HEK293 (cell line): Measurements from ENCODE around the gene EXOC7.
A peak's percentile ranks its signal among the peaks of the same experiment; 100 is the strongest.

Experiments
- GLI4 ChIP-seq: fragments of 450-650 bp; formaldehyde crosslinking; IDR thresholded peaks from 2 replicates; pipeline ENCODE4 v1.5.1; 2016; ENCODE audit warnings: missing biosample characterization, missing genetic modification characterization
- HOXC10 ChIP-seq: sonication (generic); formaldehyde crosslinking; IDR thresholded peaks from 2 replicates; pipeline ENCODE4 v1.8.1; 2023; ENCODE audit warnings: mild to moderate bottlenecking, missing genetic modification reagents
- KLF10 ChIP-seq: fragments of 450-650 bp; IDR thresholded peaks from 2 replicates; pipeline ENCODE4 v1.5.1; 2018; ENCODE audit warnings: missing biosample characterization, mild to moderate bottlenecking, missing genetic modification characterization
- KLF8 ChIP-seq: fragments of 450-650 bp; formaldehyde crosslinking; IDR thresholded peaks from 2 replicates; pipeline ENCODE4 v1.5.1; 2016; ENCODE audit warnings: missing biosample characterization, missing genetic modification characterization
- KLF9 ChIP-seq: fragments of 450-650 bp; formaldehyde crosslinking; IDR thresholded peaks from 2 replicates; pipeline ENCODE4 v1.5.1; 2016; ENCODE audit warnings: missing biosample characterization, missing genetic modification characterization, low read depth
- SP2 ChIP-seq: fragments of 450-650 bp; formaldehyde crosslinking; IDR thresholded peaks from 2 replicates; pipeline ENCODE4 v1.5.1; 2016; ENCODE audit warnings: missing biosample characterization, missing genetic modification characterization
- TRIM28 ChIP-seq: IDR thresholded peaks from 2 replicates; pipeline ENCODE4 v1.6.1; 2011; ENCODE audit warnings: low read length, control low read depth, borderline replicate concordance
- YY2 ChIP-seq: fragments of 450-650 bp; formaldehyde crosslinking; IDR thresholded peaks from 2 replicates; pipeline ENCODE4 v1.5.1; 2016; ENCODE audit warnings: missing biosample characterization, missing genetic modification characterization
- ZBTB17 ChIP-seq: fragments of 450-650 bp; formaldehyde crosslinking; IDR thresholded peaks from 2 replicates; pipeline ENCODE4 v1.5.1; 2016; ENCODE audit warnings: missing biosample characterization, missing genetic modification characterization
- ZFP69B ChIP-seq: fragments of 450-650 bp; formaldehyde crosslinking; IDR thresholded peaks from 2 replicates; pipeline ENCODE4 v1.5.1; 2016; ENCODE audit warnings: missing biosample characterization, missing genetic modification characterization
- ZIC2 ChIP-seq: fragments of 450-650 bp; formaldehyde crosslinking; IDR thresholded peaks from 2 replicates; pipeline ENCODE4 v1.5.1; 2016; ENCODE audit warnings: missing biosample characterization, missing genetic modification characterization
- ZNF16 ChIP-seq: fragments of 450-650 bp; formaldehyde crosslinking; IDR thresholded peaks from 2 replicates; pipeline ENCODE4 v1.5.1; 2016; ENCODE audit warnings: low read depth, missing biosample characterization, missing genetic modification characterization
- ZNF202 ChIP-seq: fragments of 450-650 bp; formaldehyde crosslinking; IDR thresholded peaks from 2 replicates; pipeline ENCODE4 v1.5.1; 2016; ENCODE audit warnings: missing biosample characterization, missing genetic modification characterization, borderline replicate concordance
- ZNF302 ChIP-seq: fragments of 450-650 bp; formaldehyde crosslinking; IDR thresholded peaks from 2 replicates; pipeline ENCODE4 v1.5.1; 2016; ENCODE audit warnings: missing biosample characterization, missing genetic modification characterization, low read depth
- ZNF391 ChIP-seq: fragments of 450-650 bp; formaldehyde crosslinking; IDR thresholded peaks from 2 replicates; pipeline ENCODE4 v1.5.1; 2016; ENCODE audit warnings: low read depth, missing biosample characterization, missing genetic modification characterization, borderline replicate concordance
- ZNF548 ChIP-seq: fragments of 450-650 bp; formaldehyde crosslinking; IDR thresholded peaks from 2 replicates; pipeline ENCODE4 v1.5.1; 2016; ENCODE audit warnings: missing biosample characterization, missing genetic modification characterization
- ZNF558 ChIP-seq: fragments of 450-650 bp; formaldehyde crosslinking; IDR thresholded peaks from 2 replicates; pipeline ENCODE4 v1.5.1; 2016; ENCODE audit warnings: missing biosample characterization, missing genetic modification characterization
- ZNF560 ChIP-seq: fragments of 450-650 bp; formaldehyde crosslinking; IDR thresholded peaks from 2 replicates; pipeline ENCODE4 v1.5.1; 2017; ENCODE audit warnings: missing biosample characterization, missing genetic modification characterization, borderline replicate concordance
- ZNF600 ChIP-seq: fragments of 450-650 bp; formaldehyde crosslinking; IDR thresholded peaks from 2 replicates; pipeline ENCODE4 v1.5.1; 2016; ENCODE audit warnings: missing biosample characterization, missing genetic modification characterization
- ZNF768 ChIP-seq: fragments of 450-650 bp; formaldehyde crosslinking; IDR thresholded peaks from 2 replicates; pipeline ENCODE4 v1.5.1; 2018; ENCODE audit warnings: missing biosample characterization, mild to moderate bottlenecking, missing genetic modification characterization
- ZNF785 ChIP-seq: fragments of 450-650 bp; formaldehyde crosslinking; IDR thresholded peaks from 2 replicates; pipeline ENCODE4 v1.5.1; 2016; ENCODE audit warnings: missing biosample characterization, missing genetic modification characterization
- ZNF830 ChIP-seq: fragments of 450-650 bp; IDR thresholded peaks from 2 replicates; pipeline ENCODE4 v1.5.0; 2018; ENCODE audit warnings: missing biosample characterization, missing genetic modification characterization, low read depth, mild to moderate bottlenecking, moderate library complexity
- ZXDB ChIP-seq: fragments of 450-650 bp; formaldehyde crosslinking; IDR thresholded peaks from 2 replicates; pipeline ENCODE4 v1.5.1; 2016; ENCODE audit warnings: missing biosample characterization, missing genetic modification characterization
- TF ChIP-seq, protein P1 (sequence below): fragments of 450-650 bp; formaldehyde crosslinking; IDR thresholded peaks from 2 replicates; pipeline ENCODE4 v1.5.1; 2016; ENCODE audit warnings: missing biosample characterization, missing genetic modification characterization
- TF ChIP-seq, protein P2 (sequence below): fragments of 450-650 bp; IDR thresholded peaks from 2 replicates; pipeline ENCODE4 v1.5.1; 2018; ENCODE audit warnings: missing biosample characterization, mild to moderate bottlenecking, missing genetic modification characterization
- TF ChIP-seq, protein P3 (sequence below): fragments of 450-650 bp; formaldehyde crosslinking; IDR thresholded peaks from 2 replicates; pipeline ENCODE4 v1.5.1; 2017; ENCODE audit warnings: missing biosample characterization, missing genetic modification characterization
- TF ChIP-seq, protein P4 (sequence below): fragments of 450-650 bp; formaldehyde crosslinking; IDR thresholded peaks from 2 replicates; pipeline ENCODE4 v1.5.1; 2017; ENCODE audit warnings: missing biosample characterization, missing genetic modification characterization
- TF ChIP-seq, protein P5 (sequence below): fragments of 450-650 bp; formaldehyde crosslinking; conservative IDR thresholded peaks from 2 replicates; pipeline ENCODE4 v1.5.1; 2016; ENCODE audit warnings: low read depth, missing biosample characterization, missing genetic modification characterization
- TF ChIP-seq, protein P6 (sequence below): fragments of 450-650 bp; formaldehyde crosslinking; IDR thresholded peaks from 2 replicates; pipeline ENCODE4 v1.5.1; 2016; ENCODE audit warnings: missing biosample characterization, missing genetic modification characterization

The EXOC7 gene

DNA sequence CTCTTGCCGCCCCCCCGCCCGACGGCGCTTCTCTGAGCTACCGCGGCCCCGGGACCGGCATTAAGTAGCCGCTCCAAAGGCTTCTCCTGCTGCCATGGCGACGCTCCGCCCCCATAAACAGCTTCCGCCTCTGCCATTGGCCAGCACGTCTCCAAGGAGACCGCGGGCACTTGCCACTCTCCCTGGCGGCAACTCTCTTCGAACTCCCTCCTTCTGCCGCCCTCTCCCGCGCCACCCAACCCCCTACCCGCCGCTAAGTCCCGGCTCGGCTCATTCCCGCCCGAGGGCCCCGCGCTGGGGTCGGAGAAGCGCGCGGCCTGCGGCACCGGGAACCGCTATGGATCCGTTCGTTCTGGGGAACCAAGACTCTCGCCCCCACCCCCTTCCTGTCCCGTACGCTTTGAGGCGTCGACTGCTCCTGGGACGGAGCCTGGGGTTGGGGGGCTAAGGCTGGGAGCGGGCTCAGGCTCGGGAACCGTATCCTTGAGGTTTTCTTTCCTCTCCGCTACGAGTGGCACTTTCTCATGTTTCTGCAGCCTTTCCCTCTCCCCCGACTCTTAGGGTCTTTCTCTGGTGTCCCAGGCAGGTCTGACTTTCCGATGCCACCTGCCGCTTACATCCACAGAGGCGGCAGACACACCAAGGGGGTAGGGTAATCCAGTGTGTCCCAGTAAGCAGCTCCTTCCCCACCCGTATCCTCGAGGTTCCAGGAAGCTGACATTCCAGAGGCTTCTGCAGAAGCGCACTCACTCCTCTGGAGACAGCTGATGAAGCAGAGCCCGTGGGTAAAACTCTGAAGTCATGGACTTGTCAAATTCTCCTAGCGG is 37.8 kb upstream of the EXOC7 start, which contains the start of gene FOXJ1 (continued):
- TF ChIP-seq ZNF202 (tag by site-specific recombination), result no peak
- TF ChIP-seq TRIM28, result no peak
- peak; percentile 52; the same call in 1 of the 2 replicates for TF ChIP-seq KLF9 (tag by site-specific recombination)
- no peak for TF ChIP-seq ZNF548 (tag by site-specific recombination)
- TF ChIP-seq, protein P1, sequence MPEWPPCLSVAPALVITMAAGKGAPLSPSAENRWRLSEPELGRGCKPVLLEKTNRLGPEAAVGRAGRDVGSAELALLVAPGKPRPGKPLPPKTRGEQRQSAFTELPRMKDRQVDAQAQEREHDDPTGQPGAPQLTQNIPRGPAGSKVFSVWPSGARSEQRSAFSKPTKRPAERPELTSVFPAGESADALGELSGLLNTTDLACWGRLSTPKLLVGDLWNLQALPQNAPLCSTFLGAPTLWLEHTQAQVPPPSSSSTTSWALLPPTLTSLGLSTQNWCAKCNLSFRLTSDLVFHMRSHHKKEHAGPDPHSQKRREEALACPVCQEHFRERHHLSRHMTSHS (tag by site-specific recombination), result no peak
- TF ChIP-seq GLI4 (tag by site-specific recombination), result no peak
- TF ChIP-seq KLF8, result peak; percentile 65; the same call in 1 of the 2 replicates
- no peak for TF ChIP-seq ZNF785
- TF ChIP-seq, protein P2, sequence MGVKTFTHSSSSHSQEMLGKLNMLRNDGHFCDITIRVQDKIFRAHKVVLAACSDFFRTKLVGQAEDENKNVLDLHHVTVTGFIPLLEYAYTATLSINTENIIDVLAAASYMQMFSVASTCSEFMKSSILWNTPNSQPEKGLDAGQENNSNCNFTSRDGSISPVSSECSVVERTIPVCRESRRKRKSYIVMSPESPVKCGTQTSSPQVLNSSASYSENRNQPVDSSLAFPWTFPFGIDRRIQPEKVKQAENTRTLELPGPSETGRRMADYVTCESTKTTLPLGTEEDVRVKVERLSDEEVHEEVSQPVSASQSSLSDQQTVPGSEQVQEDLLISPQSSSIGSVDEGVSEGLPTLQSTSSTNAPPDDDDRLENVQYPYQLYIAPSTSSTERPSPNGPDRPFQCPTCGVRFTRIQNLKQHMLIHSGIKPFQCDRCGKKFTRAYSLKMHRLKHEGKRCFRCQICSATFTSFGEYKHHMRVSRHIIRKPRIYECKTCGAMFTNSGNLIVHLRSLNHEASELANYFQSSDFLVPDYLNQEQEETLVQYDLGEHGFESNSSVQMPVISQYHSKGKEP (tag by site-specific recombination), result no peak
- no peak for TF ChIP-seq ZNF560 (tag by site-specific recombination)
- TF ChIP-seq, protein P3, sequence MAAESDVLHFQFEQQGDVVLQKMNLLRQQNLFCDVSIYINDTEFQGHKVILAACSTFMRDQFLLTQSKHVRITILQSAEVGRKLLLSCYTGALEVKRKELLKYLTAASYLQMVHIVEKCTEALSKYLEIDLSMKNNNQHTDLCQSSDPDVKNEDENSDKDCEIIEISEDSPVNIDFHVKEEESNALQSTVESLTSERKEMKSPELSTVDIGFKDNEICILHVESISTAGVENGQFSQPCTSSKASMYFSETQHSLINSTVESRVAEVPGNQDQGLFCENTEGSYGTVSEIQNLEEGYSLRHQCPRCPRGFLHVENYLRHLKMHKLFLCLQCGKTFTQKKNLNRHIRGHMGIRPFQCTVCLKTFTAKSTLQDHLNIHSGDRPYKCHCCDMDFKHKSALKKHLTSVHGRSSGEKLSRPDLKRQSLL (tag by site-specific recombination), result no peak
- no peak for TF ChIP-seq ZIC2 (tag by site-specific recombination)
- no peak for TF ChIP-seq ZNF768 (tag by site-specific recombination)
- peak; percentile 86 for TF ChIP-seq ZBTB17 (tag by site-specific recombination)
- TF ChIP-seq YY2 (tag by site-specific recombination), result no peak
- TF ChIP-seq, protein P4, sequence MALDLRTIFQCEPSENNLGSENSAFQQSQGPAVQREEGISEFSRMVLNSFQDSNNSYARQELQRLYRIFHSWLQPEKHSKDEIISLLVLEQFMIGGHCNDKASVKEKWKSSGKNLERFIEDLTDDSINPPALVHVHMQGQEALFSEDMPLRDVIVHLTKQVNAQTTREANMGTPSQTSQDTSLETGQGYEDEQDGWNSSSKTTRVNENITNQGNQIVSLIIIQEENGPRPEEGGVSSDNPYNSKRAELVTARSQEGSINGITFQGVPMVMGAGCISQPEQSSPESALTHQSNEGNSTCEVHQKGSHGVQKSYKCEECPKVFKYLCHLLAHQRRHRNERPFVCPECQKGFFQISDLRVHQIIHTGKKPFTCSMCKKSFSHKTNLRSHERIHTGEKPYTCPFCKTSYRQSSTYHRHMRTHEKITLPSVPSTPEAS (tag by site-specific recombination), result no peak
- TF ChIP-seq, protein P5, sequence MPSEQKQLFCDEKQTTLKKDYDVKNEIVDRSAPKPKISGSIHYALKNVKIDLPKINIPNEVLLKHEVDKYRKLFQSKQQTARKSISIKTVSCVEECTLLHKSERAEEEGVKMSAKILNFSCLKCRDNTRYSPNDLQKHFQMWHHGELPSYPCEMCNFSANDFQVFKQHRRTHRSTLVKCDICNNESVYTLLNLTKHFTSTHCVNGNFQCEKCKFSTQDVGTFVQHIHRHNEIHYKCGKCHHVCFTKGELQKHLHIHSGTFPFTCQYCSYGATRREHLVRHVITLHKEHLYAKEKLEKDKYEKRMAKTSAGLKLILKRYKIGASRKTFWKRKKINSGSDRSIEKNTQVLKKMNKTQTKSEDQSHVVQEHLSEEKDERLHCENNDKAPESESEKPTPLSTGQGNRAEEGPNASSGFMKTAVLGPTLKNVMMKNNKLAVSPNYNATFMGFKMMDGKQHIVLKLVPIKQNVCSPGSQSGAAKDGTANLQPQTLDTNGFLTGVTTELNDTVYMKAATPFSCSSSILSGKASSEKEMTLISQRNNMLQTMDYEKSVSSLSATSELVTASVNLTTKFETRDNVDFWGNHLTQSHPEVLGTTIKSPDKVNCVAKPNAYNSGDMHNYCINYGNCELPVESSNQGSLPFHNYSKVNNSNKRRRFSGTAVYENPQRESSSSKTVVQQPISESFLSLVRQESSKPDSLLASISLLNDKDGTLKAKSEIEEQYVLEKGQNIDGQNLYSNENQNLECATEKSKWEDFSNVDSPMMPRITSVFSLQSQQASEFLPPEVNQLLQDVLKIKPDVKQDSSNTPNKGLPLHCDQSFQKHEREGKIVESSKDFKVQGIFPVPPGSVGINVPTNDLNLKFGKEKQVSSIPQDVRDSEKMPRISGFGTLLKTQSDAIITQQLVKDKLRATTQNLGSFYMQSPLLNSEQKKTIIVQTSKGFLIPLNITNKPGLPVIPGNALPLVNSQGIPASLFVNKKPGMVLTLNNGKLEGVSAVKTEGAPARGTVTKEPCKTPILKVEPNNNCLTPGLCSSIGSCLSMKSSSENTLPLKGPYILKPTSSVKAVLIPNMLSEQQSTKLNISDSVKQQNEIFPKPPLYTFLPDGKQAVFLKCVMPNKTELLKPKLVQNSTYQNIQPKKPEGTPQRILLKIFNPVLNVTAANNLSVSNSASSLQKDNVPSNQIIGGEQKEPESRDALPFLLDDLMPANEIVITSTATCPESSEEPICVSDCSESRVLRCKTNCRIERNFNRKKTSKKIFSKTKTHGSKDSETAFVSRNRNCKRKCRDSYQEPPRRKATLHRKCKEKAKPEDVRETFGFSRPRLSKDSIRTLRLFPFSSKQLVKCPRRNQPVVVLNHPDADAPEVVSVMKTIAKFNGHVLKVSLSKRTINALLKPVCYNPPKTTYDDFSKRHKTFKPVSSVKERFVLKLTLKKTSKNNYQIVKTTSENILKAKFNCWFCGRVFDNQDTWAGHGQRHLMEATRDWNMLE (tag by site-specific recombination), result no peak
- no peak for TF ChIP-seq ZXDB (tag by site-specific recombination)
- TF ChIP-seq ZNF830 (tag by site-specific recombination), result no peak
- TF ChIP-seq ZFP69B (tag by site-specific recombination), result no peak
- TF ChIP-seq, protein P6, sequence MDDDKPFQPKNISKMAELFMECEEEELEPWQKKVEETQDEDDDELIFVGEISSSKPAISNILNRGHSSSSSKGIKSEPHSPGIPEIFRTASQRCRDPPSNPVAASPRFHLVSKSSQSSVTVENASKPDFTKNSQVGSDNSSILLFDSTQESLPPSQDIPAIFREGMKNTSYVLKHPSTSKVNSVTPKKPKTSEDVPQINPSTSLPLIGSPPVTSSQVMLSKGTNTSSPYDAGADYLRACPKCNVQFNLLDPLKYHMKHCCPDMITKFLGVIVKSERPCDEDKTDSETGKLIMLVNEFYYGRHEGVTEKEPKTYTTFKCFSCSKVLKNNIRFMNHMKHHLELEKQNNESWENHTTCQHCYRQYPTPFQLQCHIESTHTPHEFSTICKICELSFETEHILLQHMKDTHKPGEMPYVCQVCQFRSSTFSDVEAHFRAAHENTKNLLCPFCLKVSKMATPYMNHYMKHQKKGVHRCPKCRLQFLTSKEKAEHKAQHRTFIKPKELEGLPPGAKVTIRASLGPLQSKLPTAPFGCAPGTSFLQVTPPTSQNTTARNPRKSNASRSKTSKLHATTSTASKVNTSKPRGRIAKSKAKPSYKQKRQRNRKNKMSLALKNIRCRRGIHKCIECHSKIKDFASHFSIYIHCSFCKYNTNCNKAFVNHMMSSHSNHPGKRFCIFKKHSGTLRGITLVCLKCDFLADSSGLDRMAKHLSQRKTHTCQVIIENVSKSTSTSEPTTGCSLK, result no peak
- no peak for TF ChIP-seq ZNF16
- peak; percentile 88 for TF ChIP-seq SP2 (tag by site-specific recombination)
- peak; percentile 66; the same call in 1 of the 2 replicates for TF ChIP-seq ZNF391 (tag by site-specific recombination)
- no peak for TF ChIP-seq KLF10 (tag by site-specific recombination)
- TF ChIP-seq ZNF600 (tag by site-specific recombination), result peak; percentile 68
- TF ChIP-seq HOXC10 (CRISPR knock-in tag), result no peak
- no peak for TF ChIP-seq ZNF558 (tag by site-specific recombination)
- TF ChIP-seq ZNF302 (tag by site-specific recombination), result no peak
